Fibroblast of skin of left quadriceps (primary cell): ENCODE data around the gene MAGEF1.
"Not testable (repeated sequence)": the region's sequence is repeated elsewhere in the genome, so short reads cannot be mapped to it uniquely, and the experiment has no call there.

ENCODE experiments used
- DNase-seq, 2 experiments: peaks; one replicate each; pipeline ENCODE4 v3.0.0-alpha.2; 2013; ENCODE audit warnings: low read depth in 2 of 2

MAGEF1 gene

DNA sequence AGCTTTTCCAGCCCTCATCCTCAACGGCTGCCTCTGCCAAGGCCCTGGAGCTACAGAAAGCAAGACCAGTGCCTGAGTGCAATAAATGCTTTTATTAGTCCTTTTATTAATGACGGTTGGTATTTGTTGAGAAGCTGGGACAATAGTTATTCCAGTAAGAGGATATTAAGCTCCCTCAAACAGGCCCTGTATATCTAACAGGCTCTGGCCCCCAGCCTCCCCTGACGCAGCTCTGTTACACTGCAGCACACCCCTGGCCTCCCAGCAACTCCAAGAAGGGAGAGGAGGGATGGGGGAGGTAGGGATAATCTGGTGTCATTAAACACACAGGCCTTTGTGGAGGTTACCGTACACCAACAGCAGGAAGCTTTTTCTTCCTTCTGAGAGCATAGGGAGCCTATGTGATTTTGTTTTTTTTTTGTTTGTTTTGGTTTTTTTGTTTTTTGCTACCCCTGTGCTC lies 30.8 kb upstream of the MAGEF1 start:
- DNase-seq: no peak

DNA sequence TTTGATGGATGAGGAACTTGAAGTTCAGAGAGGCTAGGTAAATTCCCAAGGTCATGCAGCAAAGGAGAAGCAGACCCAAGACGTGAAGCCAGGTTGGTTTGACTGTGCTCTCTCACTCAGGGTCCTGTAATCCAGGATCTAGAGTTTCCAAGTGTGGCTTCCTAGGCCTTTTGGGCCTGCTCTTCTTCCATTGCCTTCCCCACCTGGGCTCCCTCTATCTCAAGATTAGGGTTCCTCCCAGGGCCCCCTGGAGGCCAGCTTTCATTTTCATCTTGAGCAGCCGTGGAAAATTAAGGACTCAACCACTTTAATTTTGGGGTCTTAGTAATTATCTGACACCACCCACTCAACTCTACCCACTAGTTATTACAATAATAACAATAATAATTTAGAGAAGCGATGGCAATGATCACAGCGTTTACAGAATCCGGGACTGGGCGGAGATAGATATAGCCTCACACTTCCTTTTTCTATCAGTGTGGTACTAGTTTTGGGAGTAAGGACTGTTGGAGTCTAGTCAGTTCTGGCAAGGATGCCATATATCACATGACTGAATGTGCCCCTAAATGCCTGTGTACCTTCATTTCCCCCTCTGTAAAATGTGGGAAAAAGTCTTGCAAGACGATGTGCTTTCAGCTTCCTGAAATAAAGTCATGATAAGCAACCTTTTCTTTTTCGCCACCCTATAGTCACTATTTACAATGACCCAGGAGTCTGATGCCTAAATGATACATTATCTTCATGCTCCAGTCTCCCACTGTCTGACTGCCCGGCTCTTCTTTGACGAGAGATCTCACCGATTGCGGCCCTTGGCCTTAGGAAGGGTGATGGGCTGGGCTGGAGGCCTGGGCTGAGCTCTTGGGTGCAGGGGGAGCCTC lies 30.2 kb upstream of the MAGEF1 start:
- no peak for DNase-seq

DNA sequence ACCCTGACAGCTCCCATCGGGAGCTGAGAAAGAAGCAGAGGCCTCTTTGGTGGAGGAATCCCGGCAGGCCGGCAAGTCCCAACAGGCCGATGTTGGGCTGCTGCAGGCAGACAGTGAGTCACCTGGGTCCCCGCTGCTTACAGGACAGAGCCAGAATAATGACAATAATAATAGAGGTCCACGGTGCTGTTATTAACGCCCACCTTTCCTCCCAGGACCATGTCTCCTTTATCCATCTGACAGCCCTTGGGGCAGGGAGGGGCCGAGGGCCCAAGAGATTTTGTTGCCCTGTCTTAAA lies 29.3 kb upstream of the MAGEF1 start:
- DNase-seq: no peak

DNA sequence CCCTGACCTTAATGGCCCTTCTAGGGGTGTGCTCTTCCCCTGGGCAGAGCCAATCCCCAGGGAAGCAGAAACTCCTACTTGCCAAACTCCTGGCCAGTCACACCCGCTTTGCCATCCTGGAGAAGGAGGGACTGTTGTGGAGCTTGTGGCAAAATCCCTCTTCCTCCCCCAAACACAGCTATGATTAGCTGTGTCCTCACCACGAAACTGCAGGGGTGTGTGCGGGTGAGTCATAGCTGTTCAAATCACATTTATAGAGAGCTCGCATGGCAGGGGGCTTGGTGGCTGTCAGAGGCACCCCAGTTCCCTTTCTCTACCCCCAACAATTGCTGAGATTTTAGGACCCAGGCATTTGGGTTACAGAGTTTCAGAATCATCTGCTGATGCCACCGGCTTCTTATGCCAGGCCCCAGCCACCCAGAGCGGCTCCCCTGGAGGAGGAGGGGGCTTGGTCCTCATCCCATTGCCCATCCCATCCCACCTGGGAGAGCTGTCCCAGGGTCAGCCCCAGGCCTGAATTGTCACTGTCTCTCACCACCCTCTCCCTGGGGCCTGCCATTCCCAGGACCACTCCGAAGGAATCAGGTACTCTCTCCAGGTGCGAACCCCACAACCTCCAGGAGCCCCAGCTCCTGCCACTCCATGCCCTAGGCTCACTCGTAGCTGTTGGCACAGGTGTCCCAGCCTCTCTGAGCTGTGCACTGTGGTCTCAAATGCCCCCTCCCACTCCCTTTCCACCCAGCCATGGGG lies 28.8 kb upstream of the MAGEF1 start:
- no peak for DNase-seq

DNA sequence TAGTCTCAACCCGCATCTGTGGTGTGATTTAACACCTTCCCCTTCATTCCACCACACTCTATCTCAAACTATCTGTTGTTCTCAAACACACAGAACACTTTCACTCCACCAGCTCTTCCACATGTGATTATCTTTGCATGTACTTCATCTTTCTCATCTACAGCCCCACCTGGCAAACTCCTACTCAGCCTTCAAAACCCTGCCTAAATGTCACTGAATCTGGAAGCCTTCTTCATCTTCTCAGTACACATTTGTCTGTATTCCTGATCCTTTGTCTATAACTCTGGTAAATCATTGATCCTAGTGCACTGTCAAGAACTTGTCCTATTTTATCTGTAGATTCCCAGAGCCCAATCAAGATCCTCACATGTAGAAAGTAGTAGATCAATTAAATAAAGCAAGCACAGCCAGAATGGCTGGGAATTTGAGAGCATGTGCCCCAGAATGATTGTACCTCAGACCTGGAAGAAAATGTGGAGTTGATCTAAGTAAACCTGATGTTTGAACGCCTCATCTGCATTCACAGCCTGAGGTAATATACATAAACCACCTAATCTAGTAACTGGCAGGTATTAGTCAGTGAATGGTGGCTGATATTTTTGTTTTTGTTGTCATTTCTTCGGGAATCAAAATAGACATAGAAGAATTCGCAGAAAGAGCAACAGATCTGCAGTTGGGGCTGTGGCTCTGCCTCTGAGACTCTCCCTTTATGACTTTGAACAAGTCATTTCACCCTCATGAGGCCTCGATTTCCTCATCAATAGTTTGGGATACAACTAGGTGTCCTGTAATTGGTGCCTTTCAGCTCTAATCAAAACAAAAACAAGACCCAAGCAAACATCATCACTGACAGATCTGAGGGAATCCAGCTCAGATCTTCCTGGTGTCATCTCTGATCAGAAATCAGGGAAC lies 28.0 kb upstream of the MAGEF1 start:
- DNase-seq: no peak

DNA sequence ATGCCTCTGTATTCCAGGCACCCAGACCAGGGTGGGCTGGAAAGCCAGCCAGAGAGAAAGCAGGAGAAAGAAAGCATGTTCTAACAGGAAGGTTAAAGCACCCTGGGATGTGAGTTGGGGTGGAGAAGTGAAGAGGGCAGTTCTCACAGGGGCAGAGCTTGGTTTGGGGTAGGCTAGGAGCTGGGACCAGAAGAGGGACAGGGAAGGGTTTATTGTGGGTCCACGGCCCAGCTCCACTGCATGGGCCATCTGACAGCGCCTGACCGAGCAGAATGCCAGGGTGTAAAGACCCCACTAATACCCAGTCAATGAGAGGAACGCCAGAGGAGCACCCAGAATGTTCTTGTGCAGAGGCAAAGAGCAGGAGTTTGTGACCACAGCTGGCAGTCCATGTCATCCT lies 27.1 kb upstream of the MAGEF1 start:
- no peak for DNase-seq

DNA sequence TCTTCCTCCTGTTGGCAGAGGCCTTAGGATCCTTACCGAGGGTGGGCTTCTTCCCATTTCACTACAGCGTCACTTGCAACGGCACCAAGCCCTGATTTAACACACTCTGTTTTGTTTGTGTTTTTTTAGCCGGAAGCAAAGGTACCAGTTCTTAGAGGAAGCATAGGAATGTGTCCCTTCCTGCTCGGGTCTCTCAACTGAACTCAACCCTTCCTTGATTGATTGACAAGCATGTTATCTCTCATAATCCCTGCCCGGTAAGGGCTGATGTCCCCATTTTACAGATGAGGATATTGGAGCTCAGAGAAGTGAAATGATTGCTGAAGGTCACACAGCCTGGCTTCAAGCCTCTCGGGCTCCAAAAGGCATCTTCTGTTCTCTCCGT lies 26.6 kb upstream of the MAGEF1 start:
- DNase-seq: no peak

DNA sequence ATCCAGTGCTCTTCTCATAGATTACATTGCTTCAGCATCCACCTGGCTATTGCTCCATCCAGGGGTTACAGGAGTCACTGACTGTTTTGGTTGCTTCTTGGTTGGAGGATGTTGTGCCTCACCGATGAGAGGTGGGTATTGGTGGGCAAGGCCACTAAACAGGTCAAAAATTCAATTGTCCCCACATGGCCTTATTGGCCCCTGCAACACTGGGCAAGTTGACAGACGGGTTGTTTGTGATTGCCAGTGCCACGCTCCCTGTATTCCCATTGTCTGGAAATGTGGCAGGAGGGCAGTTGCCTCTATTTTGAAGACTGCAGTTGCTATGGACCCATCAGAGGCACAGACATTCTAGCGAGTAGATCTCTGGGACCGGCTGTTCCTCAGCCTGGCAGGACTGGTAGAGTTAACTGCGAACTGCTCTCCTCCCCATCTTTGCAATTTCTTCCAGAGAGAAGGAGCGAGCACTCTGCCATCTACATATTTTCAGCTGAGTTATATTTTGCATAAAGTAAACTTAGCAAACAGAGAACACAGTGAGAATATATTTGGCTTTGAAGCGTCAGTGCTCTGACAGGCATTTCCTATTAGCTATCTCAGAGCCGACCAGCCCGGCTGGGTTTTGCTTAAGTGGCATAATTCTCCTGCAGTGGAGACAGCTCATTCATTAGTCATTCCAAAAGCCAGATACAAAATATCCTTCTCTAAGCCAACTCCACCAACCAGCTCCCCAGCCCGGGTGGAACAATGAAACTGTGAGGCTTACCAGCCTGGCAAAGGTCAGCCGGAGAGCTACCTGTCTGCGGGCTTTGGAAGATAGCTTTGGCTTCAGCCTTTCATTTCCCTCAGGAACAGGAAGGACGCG lies 26.0 kb upstream of the MAGEF1 start:
- peak; percentile 41 to 47 for DNase-seq

DNA sequence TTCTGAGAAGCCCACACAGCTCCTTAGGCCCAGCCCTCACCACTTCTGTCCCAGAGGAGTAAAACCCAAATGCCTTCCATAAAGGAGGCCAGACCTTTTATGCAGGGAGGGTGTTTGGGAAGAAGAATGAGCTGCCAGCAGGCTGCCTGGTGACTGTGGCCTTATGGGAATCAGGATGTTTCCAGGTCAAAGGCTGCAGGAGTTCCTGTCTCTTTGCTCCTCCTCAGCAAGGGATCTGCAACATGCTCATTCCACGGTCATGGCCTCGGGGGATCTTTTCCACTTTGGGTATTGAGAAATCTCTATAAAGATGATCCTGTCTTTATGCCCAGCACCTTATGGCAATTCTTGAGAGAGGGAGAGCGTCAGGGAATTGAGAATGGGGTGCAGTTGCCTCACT lies 25.2 kb upstream of the MAGEF1 start:
- DNase-seq: no peak

DNA sequence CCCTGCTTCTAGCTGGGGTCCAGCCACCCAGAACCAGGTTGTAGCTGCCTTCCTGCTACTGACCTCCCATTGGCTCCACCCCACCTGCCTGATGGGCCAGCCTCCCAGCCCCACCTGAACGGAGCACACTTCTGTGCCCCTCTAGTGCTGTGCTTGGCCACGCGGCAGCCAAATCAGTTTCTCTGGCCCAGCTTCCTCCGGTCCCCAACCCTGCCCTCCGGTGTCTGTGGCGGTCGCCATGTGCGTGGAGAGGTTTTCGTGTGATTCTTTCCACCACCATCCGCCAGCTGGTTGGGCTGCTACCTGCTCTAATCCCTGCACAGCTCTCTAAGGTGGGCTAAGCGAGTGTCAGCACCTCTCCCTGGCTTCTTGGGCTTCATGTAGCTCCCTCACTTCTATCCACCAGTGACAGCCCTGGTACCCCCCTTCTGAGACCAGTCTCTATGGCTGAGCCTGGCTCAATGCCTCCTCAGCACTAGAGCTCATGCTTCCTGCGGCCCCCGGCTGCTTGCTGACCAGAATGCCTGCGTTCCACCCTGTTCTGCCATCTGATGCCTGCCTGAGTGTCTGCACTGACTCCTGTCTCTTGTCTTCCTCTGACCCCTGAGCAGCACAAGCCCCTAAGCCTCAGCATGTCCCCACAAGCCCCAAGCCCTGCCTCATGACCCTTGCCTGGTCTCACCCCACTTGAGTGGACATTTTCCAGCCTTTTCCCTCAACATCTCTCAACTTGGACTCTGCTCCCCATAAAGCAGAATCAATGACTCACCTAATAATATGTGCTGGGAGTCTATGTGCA lies 23.2 kb upstream of the MAGEF1 start:
- no peak for DNase-seq

DNA sequence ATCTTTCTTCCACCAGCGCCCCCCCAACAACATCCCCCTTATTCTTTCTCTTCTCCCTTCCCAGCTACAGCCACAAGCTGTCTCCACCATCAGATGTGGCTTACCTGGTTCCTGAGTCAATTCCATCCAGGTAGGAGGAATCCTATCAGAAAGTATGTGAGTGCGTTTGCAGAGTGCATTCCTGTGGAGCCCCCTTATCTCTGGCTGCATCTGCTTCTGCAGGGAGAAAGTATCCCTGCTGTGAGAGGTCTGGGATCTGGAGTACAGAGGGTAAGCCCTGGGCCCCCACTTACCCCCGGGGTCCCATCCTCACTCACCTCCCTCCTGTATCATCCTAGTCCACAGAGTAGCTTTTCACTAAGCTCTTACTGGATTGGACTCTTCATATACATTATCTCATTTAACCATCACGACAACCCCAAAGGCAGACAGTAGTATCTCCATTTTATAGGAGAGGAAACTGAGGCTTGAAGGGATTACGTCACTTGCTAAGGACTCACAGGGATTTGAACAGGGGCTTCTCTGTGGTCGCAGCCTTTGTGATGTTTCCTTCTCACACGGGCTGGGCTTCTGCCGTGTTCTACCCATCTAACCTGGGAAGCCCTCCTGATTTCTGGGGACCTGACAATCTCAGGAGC lies 22.2 kb upstream of the MAGEF1 start:
- no peak for DNase-seq

DNA sequence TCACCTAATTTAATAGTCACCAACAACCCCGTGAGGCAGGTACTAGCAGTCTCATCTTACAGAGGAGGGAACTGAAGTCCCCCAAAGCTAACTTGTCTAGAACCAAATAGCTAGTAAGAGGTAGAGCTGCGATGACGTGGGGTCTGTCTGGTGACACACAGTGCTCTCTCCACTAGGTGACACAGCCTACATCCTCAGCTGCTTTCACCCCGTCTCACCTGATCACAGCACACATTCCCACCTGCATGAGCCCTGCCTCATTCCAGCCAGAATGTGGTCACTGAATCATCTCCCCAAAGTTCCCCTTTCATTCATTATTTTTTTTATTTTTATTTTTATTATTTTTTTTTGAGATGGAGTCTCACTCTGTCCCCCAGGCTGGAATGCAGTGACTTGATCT lies 21.3 kb upstream of the MAGEF1 start:
- no peak for DNase-seq

DNA sequence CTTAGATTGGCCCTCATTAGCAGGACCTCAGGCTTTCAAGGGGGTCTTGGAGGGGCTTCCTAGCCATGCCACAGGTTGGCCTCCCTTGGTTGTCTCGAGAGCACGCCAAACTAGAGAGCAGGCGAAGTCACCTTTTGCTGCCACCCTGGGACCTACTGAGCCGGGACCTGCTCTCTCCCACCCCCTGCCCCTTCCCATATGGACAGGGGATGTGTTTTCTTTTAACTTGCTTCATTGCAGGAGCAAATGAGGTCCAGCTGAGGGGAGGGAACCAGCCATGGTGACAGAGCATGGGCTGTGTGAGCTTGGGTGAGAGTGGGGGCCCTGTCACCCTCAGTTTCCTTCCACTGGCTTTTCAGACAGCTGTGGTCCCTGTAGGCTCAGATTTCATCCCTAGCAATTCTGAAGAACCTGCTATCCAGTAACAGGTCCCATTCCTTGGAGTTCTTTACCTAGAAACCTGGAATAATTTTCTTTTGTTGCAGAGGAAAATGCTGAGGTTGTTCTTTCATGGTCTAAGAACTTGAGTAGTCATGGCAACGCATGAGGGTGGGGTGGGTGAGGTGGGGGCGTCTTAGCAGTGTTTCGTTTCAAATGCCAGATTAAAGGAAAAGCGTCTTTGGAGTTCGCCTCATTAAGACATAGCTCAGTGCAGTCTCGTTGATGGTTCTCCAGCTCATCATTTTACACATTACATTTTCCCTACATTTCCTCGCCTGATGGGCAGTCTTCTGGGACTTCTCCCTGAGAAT lies 20.1 kb upstream of the MAGEF1 start:
- no peak for DNase-seq

DNA sequence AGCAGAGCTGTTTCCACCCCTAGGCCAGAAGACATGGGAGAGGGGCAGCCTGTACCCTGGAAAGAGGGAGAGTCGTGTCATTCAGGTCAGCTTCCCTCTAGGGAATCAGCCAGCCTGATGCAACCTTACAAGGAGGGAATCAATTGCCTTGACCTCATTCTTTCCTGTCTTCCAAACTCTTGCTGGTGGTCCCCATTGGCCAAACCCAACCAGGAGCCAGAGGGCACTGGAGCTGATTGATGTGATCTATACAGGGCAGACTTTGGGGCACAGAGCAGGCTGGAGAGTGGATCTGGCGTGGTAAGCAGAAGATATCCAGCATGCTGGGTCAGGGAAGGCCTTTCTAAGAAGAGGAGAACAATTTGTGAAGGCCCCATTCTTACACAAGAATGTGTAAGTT lies 19.1 kb upstream of the MAGEF1 start:
- no peak for DNase-seq

DNA sequence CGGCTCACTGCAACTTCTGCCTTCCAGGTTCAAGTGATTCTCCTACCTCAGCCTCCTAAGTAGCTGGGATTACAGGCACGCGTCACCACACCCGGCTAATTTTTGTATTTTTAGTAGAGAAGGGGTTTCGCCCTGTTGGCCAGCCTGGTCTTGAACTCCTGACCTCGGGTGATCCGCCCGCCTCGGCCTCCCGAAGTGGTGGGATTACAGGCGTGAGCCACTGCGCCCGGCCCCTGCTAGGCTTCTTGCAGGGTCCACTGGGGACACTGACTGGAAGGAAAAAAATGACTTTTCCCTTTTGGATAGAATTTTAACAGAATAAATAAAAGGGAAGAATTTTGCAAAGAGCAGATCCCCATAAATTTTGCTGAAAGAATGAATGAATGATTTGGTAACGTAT lies 17.3 kb upstream of the MAGEF1 start:
- not testable (repeated sequence) for DNase-seq

DNA sequence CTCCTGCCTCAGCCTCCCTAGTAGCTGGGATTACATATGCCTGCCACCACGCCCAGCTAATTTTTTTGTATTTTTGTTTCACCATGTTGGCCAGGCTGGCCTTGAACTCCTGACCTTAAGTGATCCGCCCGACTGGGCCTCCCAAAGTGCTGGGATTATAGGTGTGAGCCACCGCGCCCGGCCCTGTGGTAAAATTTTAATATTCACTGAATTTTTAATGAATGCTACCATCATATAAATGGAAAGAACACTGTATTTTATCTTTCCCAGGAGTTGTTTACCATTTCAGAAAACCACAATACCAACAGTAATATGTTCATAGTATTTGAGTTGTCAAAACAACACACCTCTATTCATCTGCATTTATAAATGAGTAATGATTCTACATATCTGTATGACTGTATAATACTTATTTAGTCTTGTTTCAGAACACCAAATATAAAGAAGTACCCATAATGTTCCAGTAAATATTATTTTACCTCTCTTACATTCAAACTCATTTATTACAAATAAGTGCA lies 16.2 kb upstream of the MAGEF1 start:
- no peak for DNase-seq

DNA sequence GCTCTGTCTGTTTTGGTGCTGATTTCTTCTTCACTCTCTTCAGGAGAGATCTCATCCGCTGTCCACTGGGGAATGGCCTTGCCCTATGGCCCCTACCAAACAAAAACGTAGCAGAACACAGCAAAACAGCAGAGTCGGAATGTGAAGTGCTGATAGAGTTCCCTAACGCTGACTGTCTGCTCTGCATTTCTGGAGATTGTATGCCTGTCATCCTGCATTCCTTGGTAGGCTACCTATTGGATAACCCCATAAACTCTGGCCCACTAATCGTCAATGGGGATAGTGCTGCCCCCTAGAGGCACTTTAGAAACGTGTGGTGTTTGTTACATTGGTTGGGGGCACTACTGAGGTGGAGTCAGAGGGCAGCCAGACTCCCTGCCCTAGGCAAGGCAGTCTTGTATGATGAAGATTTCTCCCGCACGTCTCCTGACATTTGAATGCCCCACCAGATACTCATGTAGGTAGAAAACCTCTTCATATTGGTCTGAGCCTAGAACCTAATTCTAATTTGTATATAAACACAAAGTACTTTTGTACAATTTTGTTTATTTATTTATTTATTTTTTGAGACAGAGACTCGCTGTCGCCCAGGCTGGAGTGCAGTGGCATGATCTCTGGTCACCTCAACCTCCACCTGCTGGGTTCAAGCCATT lies 15.6 kb upstream of the MAGEF1 start:
- peak; percentile 54 to 61 for DNase-seq

DNA sequence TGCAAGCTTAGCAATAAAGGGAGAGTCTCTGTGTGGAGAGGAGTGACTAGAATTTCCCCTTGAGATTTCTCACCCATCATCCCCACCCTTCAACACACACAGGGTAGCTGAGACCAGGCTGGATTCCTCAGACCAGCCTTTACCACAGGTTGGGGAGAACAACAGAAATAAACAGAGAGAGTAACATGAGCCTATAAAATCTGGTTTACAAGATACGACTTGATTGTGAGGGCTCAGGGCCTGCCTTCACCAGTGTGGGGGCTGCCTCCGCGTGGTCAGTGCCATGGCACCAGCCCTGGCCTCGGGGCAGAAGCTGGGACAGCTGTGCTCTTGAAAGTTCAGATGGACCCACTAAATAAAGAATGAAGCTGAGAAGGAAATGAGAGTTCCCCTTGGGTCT lies 14.6 kb upstream of the MAGEF1 start:
- DNase-seq: no peak
